Upper lobe of right lung (tissue), 1 donor: ENCODE data around the gene TMPRSS9. TPM values are rescaled to one million over a fixed set of nuclear protein-coding genes. Genes with fewer than 3 reads are reported as not detected.
"Not testable (repeated sequence)": the region's sequence is repeated elsewhere in the genome, so short reads cannot be mapped to it uniquely, and the experiment has no call there.

ENCODE experiments used
- ATAC-seq: fragments of 200-7000 bp; cut with Tn5 transposase; one replicate; pipeline ENCODE4 v1.9.1; 2020; ENCODE audit warnings: mild to moderate bottlenecking, moderate library complexity
- DNase-seq: peaks from one replicate; pipeline ENCODE4 v3.0.0-alpha.2; 2020
- H3K27ac ChIP-seq: fragments of 200-600 bp; one replicate; pipeline ENCODE4 v1.8.0; 2022
- H3K27me3 ChIP-seq: fragments of 200-600 bp; one replicate; pipeline ENCODE4 v1.8.0; 2022; ENCODE audit warnings: mild to moderate bottlenecking
- H3K36me3 ChIP-seq: fragments of 200-600 bp; one replicate; pipeline ENCODE4 v1.8.0; 2022
- H3K4me1 ChIP-seq: fragments of 200-600 bp; one replicate; pipeline ENCODE4 v1.8.0; 2022
- H3K4me3 ChIP-seq: fragments of 200-600 bp; one replicate; pipeline ENCODE4 v1.8.0; 2022; ENCODE audit warnings: mild to moderate bottlenecking
- H3K9me3 ChIP-seq: fragments of 200-600 bp; one replicate; pipeline ENCODE4 v1.8.0; 2022
- CTCF ChIP-seq: fragments of 200-600 bp; IDR thresholded peaks from one replicate; pipeline ENCODE4 v1.8.0; 2022; ENCODE audit warnings: antibody characterized with exemption
- intact Hi-C: fragments of 100-400 bp; cut with DNase I; formaldehyde crosslinking; loops from one replicate; pipeline ENCODE4 v1.11.0; 2022
- total RNA-seq: library from RNA; stranded (reverse); fragmentation: NEBNext Ultra II Directional; extraction: Animal tissue kit (Norgen Biotek cat#: 25700); gene quantifications from one replicate; pipeline ENCODE4 v1.2.1, GENCODE V29; 2021
- donor health status: DM: no; HTN: yes; CAD: no; lungs with severe emphysema.

TMPRSS9 gene
- total RNA-seq, 1 donor from 2014 or later: not detected

- H3K9me3 ChIP-seq: no peaks in the 10 kb centered on the region
- H3K4me1 ChIP-seq: no peaks in the 10 kb centered on the region
- H3K4me3 ChIP-seq: no peak overlapping the region
- no peak for ATAC-seq
- peaks cover 4% of the 10 kb centered on the region for H3K27me3 ChIP-seq
- DNase-seq: no peak
- intact Hi-C loops: no loop called here
- no peaks in the 10 kb centered on the region for H3K36me3 ChIP-seq
- no peak for TF ChIP-seq CTCF
- H3K27ac ChIP-seq: no peak overlapping the region
Measured at GRCh38 chr19:2394054-2394441, 34.0 kb downstream of the TMPRSS9 start.

GRCh38 chr19:2394442-2395292 lies 34.6 kb downstream of the TMPRSS9 start:
- ATAC-seq (peak; percentile 73), DNase-seq (no peak)
- TF ChIP-seq CTCF: no peak
- intact Hi-C loops: no loop called here
- H3K4me1 ChIP-seq: no peaks in the 10 kb centered on the region
- no peaks in the 10 kb centered on the region for H3K9me3 ChIP-seq
- H3K27me3 ChIP-seq: peaks cover 4% of the 10 kb centered on the region
- no peaks in the 10 kb centered on the region for H3K36me3 ChIP-seq
- no peak overlapping the region for H3K27ac ChIP-seq
- H3K4me3 ChIP-seq: no peak overlapping the region

- H3K9me3 ChIP-seq, H3K4me3 ChIP-seq, ATAC-seq, DNase-seq, intact Hi-C loops, H3K27ac ChIP-seq, H3K4me1 ChIP-seq, H3K27me3 ChIP-seq, H3K36me3 ChIP-seq: not testable (repeated sequence)
Measured at GRCh38 chr19:2395293-2395829, 35.3 kb downstream of the TMPRSS9 start.

GRCh38 chr19:2397173-2397572 lies 37.1 kb downstream of the TMPRSS9 start:
- H3K36me3 ChIP-seq, H3K27me3 ChIP-seq, DNase-seq, intact Hi-C loops, ATAC-seq, H3K9me3 ChIP-seq, H3K4me1 ChIP-seq, H3K27ac ChIP-seq, H3K4me3 ChIP-seq: not testable (repeated sequence)

DNA sequence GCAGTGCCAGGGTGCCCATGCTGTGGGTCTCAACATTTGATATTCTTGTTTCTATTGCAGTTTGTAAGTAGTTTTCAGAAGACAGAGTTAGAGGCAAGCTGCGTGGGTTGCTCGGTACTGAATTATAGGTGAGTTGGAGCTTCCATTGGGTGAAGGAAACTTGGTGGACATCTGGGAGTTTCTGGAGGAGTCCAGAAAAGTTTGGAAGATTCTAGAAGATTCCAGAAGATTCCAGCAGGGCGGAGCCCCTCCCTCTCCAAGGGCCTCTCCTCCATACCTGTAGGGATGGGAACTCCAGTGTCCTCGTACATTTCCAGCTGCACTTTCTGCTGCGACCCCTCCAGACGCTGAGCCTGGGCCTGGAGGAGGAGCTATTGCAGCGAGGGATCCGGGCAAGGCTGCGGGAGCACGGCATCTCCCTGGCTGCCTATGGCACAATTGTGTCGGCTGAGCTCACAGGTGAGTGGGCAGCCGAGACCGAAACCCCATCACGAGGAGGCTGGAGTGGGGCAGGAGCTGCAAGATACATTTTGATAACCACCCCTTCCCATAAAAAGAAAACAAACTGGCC lies 38.8 kb downstream of the TMPRSS9 start:
- ATAC-seq (no peak), DNase-seq (no peak)
- H3K4me3 ChIP-seq: no peak overlapping the region
- H3K27me3 ChIP-seq: peaks cover 4% of the 10 kb centered on the region
- intact Hi-C loops: no loop called here
- no peaks in the 10 kb centered on the region for H3K9me3 ChIP-seq
- no peaks in the 10 kb centered on the region for H3K36me3 ChIP-seq
- H3K27ac ChIP-seq: no peak overlapping the region
- H3K4me1 ChIP-seq: no peaks in the 10 kb centered on the region
- no peak for TF ChIP-seq CTCF

DNA sequence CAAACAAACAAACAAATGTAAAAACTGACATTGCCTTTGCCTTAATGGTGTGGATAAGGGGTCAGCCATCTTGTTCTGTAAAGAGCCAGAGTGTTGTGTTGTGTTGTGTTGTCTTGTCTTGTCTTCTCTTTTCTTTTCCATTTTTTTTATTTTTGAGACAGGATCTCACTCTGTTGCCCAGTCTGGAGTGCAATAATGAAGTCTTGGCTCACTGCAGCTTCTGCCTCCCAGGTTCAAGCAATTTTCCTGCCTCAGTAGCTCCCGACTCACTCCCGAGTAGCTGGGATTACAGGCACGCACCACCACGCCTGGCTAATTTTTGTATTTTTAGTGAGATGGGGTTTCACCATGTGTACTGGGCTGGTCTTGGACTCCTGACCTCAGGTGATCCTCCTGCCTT lies 39.5 kb downstream of the TMPRSS9 start:
- Histone ChIP-seq H3K27ac (no peak overlapping the region), H3K27me3 (peaks cover 4% of the 10 kb centered on the region), H3K4me1 (no peaks in the 10 kb centered on the region), H3K4me3 (no peak overlapping the region), H3K9me3 (no peaks in the 10 kb centered on the region), H3K36me3 (no peaks in the 10 kb centered on the region)
- intact Hi-C loops: no loop called here
- DNase-seq (no peak), ATAC-seq (no peak)
- TF ChIP-seq CTCF: no peak
